Esophagus squamous epithelium (tissue), 4 donors: ENCODE measurements around the gene MKNK2.

Source experiments
- CTCF ChIP-seq, 6 experiments: fragments of 450-650 bp in 4 of 6; fragments of 200-600 bp in 2 of 6; sonication (generic) in 2 of 6; IDR thresholded peaks; one replicate each; pipeline ENCODE4 v1.5.1; 2016 to 2019; ENCODE audit warnings: antibody characterized with exemption in 6 of 6, mild to moderate bottlenecking in 4 of 6, moderate library complexity in 4 of 6
- POLR2A ChIP-seq, 4 donors: fragments of 450-650 bp; IDR thresholded peaks; one replicate each; pipeline ENCODE4 v1.6.1; 2017; ENCODE audit warnings: antibody characterized with exemption in 4 of 4, mild to moderate bottlenecking in 4 of 4, moderate library complexity in 3 of 4

- TF ChIP-seq POLR2A (IDR thresholded peaks at IDR 0.05) (no peak), CTCF (IDR thresholded peaks at IDR 0.05) (no peak)
These were observed 59.8 kb downstream of the MKNK2 start for GRCh38 chr19:1991018-1991913.
